Glutamatergic neuron (in vitro differentiated cells): ENCODE data around the gene PRKCE. TPM values are rescaled to one million over a fixed set of nuclear protein-coding genes. Genes with fewer than 3 reads are reported as not detected.

Experiments
- DNase-seq: peaks from one replicate; pipeline ENCODE4 v3.0.0; 2022
- H3K27ac Mint-ChIP-seq: one replicate; pipeline ENCODE4 v1.8.0; 2020; ENCODE audit warnings: mild to moderate bottlenecking, mixed read lengths, inconsistent platforms; ENCODE audit not compliant: unreplicated experiment
- H3K27me3 Mint-ChIP-seq: one replicate; pipeline ENCODE4 v1.8.0; 2020; ENCODE audit warnings: mild to moderate bottlenecking, moderate library complexity, mixed read lengths, inconsistent platforms; ENCODE audit not compliant: unreplicated experiment
- H3K36me3 Mint-ChIP-seq: one replicate; pipeline ENCODE4 v1.8.0; 2020; ENCODE audit warnings: mild to moderate bottlenecking, mixed read lengths, inconsistent platforms; ENCODE audit not compliant: unreplicated experiment
- H3K4me1 Mint-ChIP-seq: one replicate; pipeline ENCODE4 v1.8.0; 2020; ENCODE audit warnings: mild to moderate bottlenecking, low read depth, mixed read lengths, inconsistent platforms; ENCODE audit not compliant: unreplicated experiment
- H3K4me3 Mint-ChIP-seq: one replicate; pipeline ENCODE4 v1.8.0; 2020; ENCODE audit warnings: mild to moderate bottlenecking, mixed read lengths, inconsistent platforms; ENCODE audit not compliant: unreplicated experiment
- H3K9me3 Mint-ChIP-seq: one replicate; pipeline ENCODE4 v1.8.0; 2020; ENCODE audit warnings: mild to moderate bottlenecking, moderate library complexity, mixed read lengths, inconsistent platforms; ENCODE audit not compliant: unreplicated experiment
- total RNA-seq: library from RNA; stranded (reverse); fragmentation: NEBNext Ultra II Directional; extraction: Animal tissue kit (Norgen Biotek cat#: 25700); gene quantifications from one replicate; pipeline ENCODE4 v1.2.1, GENCODE V29; 2021; ENCODE audit not compliant: unreplicated experiment
- TF ChIP-seq, protein P1 (sequence below): fragments of 200-600 bp; sonication (generic); IDR thresholded peaks from one replicate; pipeline ENCODE4 v1.5.0; 2021; ENCODE audit not compliant: partially characterized antibody, unreplicated experiment

Gene PRKCE
- total RNA-seq, 1 donor from 2014 or later = 74.8 TPM

- TF ChIP-seq, protein P1, sequence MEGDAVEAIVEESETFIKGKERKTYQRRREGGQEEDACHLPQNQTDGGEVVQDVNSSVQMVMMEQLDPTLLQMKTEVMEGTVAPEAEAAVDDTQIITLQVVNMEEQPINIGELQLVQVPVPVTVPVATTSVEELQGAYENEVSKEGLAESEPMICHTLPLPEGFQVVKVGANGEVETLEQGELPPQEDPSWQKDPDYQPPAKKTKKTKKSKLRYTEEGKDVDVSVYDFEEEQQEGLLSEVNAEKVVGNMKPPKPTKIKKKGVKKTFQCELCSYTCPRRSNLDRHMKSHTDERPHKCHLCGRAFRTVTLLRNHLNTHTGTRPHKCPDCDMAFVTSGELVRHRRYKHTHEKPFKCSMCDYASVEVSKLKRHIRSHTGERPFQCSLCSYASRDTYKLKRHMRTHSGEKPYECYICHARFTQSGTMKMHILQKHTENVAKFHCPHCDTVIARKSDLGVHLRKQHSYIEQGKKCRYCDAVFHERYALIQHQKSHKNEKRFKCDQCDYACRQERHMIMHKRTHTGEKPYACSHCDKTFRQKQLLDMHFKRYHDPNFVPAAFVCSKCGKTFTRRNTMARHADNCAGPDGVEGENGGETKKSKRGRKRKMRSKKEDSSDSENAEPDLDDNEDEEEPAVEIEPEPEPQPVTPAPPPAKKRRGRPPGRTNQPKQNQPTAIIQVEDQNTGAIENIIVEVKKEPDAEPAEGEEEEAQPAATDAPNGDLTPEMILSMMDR = no peak
- peaks cover 2% of the 10 kb centered on the region for H3K4me1 Mint-ChIP-seq
- no peak overlapping the region for H3K4me3 Mint-ChIP-seq
- peaks cover 7% of the 10 kb centered on the region for H3K36me3 Mint-ChIP-seq
- H3K27ac Mint-ChIP-seq = no peak overlapping the region
- no peaks in the 10 kb centered on the region for H3K9me3 Mint-ChIP-seq
- no peak for DNase-seq
- H3K27me3 Mint-ChIP-seq = peaks cover 4% of the 10 kb centered on the region
These were observed 514.4 kb downstream of the PRKCE start for GRCh38 chr2:46165916-46166315.

- DNase-seq = no peak
- Mint-ChIP-seq H3K9me3 (no peaks in the 10 kb centered on the region), H3K36me3 (peaks cover 7% of the 10 kb centered on the region), H3K4me1 (no peaks in the 10 kb centered on the region), H3K27me3 (peaks cover 4% of the 10 kb centered on the region), H3K27ac (no peak overlapping the region), H3K4me3 (no peak overlapping the region)
- TF ChIP-seq, protein P1 = no peak
These were observed 515.9 kb downstream of the PRKCE start for GRCh38 chr2:46167406-46167805.

DNA sequence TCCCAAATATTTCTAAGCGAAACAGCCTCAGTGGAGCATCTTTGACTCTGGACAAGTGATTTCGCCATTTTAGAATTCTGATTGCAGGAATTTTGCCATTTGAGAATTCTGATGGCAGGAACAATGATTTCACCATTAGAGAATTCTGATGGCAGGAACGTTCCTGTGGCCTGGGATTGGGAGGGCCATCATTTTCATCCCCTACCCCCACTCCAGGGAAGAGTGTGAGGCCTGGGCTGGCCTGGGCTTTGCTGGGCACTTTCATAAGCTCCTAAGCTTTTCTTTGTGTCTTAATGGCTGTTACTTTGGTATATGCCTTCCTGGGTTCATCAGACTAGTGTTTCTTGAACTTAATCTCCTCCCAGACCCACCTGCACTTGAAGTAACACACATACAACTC lies 516.4 kb downstream of the PRKCE start:
- Mint-ChIP-seq H3K4me1 (no peaks in the 10 kb centered on the region), H3K27me3 (peaks cover 4% of the 10 kb centered on the region), H3K27ac (no peak overlapping the region), H3K4me3 (no peak overlapping the region), H3K36me3 (peaks cover 7% of the 10 kb centered on the region), H3K9me3 (no peaks in the 10 kb centered on the region)
- TF ChIP-seq, protein P1 = no peak
- DNase-seq = no peak

DNA sequence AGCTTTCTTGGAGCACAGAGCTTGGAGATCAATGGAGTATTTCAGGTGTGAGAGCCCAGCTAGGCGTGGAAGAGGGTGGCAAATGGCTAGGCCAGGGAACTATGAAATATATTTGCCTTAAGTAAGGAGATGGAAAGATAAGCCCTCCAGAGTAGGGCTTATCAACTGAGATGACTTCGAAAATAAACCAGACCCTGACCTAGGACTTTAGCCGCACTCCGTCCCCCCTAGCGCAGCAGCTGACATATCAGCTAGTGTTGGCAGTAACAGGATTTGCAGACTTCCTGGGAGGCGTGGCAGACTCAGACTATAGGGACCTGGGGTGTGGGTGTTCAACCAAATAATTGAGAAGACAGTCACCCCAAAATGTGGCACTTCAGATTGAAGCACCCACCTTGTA lies 518.0 kb downstream of the PRKCE start:
- TF ChIP-seq, protein P1 = no peak
- H3K4me3 Mint-ChIP-seq = no peak overlapping the region
- H3K27me3 Mint-ChIP-seq = peaks cover 4% of the 10 kb centered on the region
- no peak overlapping the region for H3K27ac Mint-ChIP-seq
- H3K9me3 Mint-ChIP-seq = no peaks in the 10 kb centered on the region
- DNase-seq = no peak
- no peaks in the 10 kb centered on the region for H3K4me1 Mint-ChIP-seq
- peaks cover 7% of the 10 kb centered on the region for H3K36me3 Mint-ChIP-seq

DNA sequence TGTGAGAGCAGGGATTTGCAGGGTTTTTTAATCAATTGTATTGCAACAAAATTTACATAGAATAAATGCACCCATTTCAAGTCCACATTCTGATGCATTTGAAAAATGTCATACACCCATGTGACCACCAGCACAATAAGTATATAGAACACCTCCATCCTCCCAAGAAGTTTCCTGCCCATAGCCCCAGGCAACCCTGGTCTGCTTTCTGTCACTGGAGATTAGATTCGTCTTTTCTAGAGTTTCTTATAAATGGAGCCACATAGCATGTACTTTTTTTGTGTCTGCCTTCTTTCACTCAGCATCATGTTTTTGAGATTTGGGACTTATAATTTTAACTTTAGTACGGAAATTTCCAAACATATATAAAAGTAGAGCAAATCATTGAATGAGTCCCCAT lies 518.6 kb downstream of the PRKCE start:
- no peak overlapping the region for H3K4me3 Mint-ChIP-seq

More for the DNA sequence above, 518.6 kb downstream of the PRKCE start:
- TF ChIP-seq, protein P1 = no peak
- Mint-ChIP-seq H3K9me3 (no peaks in the 10 kb centered on the region), H3K27ac (no peak overlapping the region), H3K4me1 (no peaks in the 10 kb centered on the region), H3K27me3 (peaks cover 2% of the 10 kb centered on the region), H3K36me3 (peaks cover 3% of the 10 kb centered on the region)
- no peak for DNase-seq
